MM.1S (cell line): Measurements from ENCODE around the gene ZFYVE28.

Experiments used
- EZH2 ChIP-seq: fragments of 300-600 bp; sonication (generic); optimal IDR thresholded peaks from 2 replicates; pipeline ENCODE3; 2017; ENCODE audit warnings: low read depth, mild to moderate bottlenecking, antibody characterized with exemption, low read length, mixed read lengths
- EZH2phosphoT487 ChIP-seq: fragments of 300-600 bp; sonication (generic); IDR thresholded peaks from 2 replicates; pipeline ENCODE4 v1.6.1; 2018; ENCODE audit warnings: antibody characterized with exemption, low read length
- TF ChIP-seq, protein P1 (sequence below): fragments of 300-600 bp; sonication (generic); IDR thresholded peaks from 2 replicates; pipeline ENCODE4 v1.5.1; 2016; ENCODE audit warnings: antibody characterized with exemption, low read length, mixed read lengths

DNA sequence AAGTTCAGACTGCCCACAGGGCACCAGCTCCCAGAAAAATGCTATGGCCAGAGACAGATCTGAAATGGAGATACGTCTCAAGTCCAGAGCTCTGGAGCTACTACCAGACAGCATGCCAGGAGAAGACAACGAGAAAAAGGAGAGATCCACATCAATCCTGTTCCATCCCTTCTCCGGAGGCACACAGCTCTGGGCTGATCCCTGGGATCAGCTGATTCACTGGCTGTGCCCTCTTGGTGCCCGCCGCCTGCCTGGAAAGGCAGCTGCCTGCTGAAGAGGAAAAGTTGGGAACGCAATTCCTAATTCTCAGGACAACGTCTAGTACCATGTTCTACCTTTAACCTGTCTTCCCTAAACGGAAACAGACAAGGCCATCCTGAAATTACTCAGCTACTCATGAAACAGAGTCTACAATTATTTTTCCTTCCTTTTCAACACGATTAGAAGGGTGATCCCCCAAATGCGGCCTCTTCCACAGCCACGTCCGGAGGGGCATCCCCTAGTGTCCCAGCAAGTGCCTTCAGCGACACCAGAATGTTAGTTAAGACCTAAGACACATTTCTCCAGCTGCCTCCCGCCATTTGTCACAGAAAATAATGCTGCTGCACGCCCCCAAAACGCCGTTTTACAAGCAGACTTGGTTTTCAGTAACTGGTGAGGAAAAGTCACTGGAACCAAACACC, 2.4 kb downstream of the ZFYVE28 start:
- TF ChIP-seq, protein P1, sequence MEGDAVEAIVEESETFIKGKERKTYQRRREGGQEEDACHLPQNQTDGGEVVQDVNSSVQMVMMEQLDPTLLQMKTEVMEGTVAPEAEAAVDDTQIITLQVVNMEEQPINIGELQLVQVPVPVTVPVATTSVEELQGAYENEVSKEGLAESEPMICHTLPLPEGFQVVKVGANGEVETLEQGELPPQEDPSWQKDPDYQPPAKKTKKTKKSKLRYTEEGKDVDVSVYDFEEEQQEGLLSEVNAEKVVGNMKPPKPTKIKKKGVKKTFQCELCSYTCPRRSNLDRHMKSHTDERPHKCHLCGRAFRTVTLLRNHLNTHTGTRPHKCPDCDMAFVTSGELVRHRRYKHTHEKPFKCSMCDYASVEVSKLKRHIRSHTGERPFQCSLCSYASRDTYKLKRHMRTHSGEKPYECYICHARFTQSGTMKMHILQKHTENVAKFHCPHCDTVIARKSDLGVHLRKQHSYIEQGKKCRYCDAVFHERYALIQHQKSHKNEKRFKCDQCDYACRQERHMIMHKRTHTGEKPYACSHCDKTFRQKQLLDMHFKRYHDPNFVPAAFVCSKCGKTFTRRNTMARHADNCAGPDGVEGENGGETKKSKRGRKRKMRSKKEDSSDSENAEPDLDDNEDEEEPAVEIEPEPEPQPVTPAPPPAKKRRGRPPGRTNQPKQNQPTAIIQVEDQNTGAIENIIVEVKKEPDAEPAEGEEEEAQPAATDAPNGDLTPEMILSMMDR, result no peak
- no peak for TF ChIP-seq EZH2phosphoT487
- no peak for TF ChIP-seq EZH2
